Uterus (tissue), 4 donors: ENCODE measurements around the gene PER2. TPM values are rescaled to one million over a fixed set of nuclear protein-coding genes. Genes with fewer than 3 reads are reported as not detected.
"Not testable (repeated sequence)": the region's sequence is repeated elsewhere in the genome, so short reads cannot be mapped to it uniquely, and the experiment has no call there.

ENCODE experiments used
- DNase-seq, 2 donors: peaks; one replicate each; pipeline ENCODE4 v3.0.0-alpha.2; 2019 to 2020
- H3K27ac ChIP-seq, 2 donors: fragments of 200-600 bp; sonication (generic); 1 replicate in 1 of 2; 2 replicates in 1 of 2; pipeline ENCODE4 v1.5.1; 2016 to 2018
- H3K27me3 ChIP-seq, 2 donors: fragments of 200-600 bp; sonication (generic); one replicate each; pipeline ENCODE4 v1.5.1; 2018 to 2019; ENCODE audit warnings: control low read depth in 1 of 2
- H3K36me3 ChIP-seq, 2 donors: fragments of 200-600 bp; sonication (generic); one replicate each; pipeline ENCODE4 v1.5.1; 2019; ENCODE audit warnings: control low read depth in 1 of 2
- H3K4me1 ChIP-seq, 2 donors: fragments of 200-600 bp; sonication (generic); one replicate each; pipeline ENCODE4 v1.5.1; 2018 to 2019; ENCODE audit warnings: control low read depth in 1 of 2
- H3K4me3 ChIP-seq, 2 donors: fragments of 200-600 bp; sonication (generic); 1 replicate in 1 of 2; 2 replicates in 1 of 2; pipeline ENCODE4 v1.5.1; 2018 to 2019; ENCODE audit warnings: mild to moderate bottlenecking in 1 of 2
- H3K9me3 ChIP-seq, 2 donors: fragments of 200-600 bp; sonication (generic); one replicate each; pipeline ENCODE4 v1.5.1; 2019; ENCODE audit warnings: control low read depth in 1 of 2
- POLR2A ChIP-seq, 2 donors: fragments of 450-650 bp; IDR thresholded peaks; one replicate each; pipeline ENCODE4 v1.6.1; 2016; ENCODE audit warnings: antibody characterized with exemption in 2 of 2, mild to moderate bottlenecking in 1 of 2, moderate library complexity in 1 of 2
- intact Hi-C: fragments of 100-400 bp; cut with DNase I; formaldehyde crosslinking; loops from one replicate; pipeline ENCODE4 v1.15.1; 2023; ENCODE audit warnings: low total_unique reads
- total RNA-seq, 4 donors: library from RNA; depleted of rRNA in 3 of 4; stranded (reverse); fragments of >200 nt in 3 of 4; gene quantifications; one replicate each; pipeline versions ENCODE4 v1.1.0 to v1.2.4, GENCODE V29; 2014 to 2023
- TF ChIP-seq, protein P1 (sequence below), 4 experiments: fragments of 200-600 bp in 2 of 4; fragments of 450-650 bp in 2 of 4; sonication (generic) in 2 of 4; IDR thresholded peaks; one replicate each; pipeline ENCODE4 v1.5.1; 2016 to 2019; ENCODE audit warnings: antibody characterized with exemption in 4 of 4, mild to moderate bottlenecking in 2 of 4, moderate library complexity in 1 of 4
- donor health status: DM: yes; HTN: yes; CAD: no.

The PER2 gene
- total RNA-seq, 4 donors from 2014 or later: 2.9 to 40.9 (median 19.9) TPM

DNA sequence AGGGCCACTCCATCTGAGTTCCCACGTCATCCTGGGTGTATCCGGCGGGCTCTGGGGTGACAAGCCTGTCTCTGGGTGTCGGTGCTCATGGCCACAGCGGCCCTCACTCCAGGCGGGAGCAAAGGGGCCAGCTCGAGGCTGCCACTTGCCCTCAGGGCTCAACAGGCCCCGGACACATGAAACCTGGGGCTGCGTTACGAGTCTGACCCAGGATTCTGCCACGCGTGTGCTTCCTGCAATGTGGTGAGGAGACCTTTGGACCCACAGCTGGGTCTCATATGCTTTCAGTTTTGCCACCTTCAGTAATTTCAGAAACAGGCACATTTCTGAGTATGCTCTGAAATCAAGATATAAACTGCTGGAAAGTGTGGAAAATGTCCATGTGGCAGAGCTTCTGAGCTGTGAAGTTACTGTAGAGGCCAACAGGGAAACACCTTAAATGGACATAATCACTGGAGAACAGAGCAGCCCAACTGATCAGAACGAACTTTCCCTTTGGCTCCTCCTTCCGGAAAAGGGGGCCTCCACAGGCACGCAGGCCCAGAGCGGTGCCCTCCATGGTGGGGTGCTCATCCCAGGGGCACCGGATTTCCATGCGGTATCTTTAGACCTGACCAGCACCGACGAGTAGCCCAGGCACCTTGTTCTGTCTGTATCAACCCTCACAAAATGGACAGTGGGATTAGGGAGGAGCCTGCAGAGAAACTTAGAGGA is 14.1 kb downstream of the PER2 start:
- intact Hi-C loops: no loop called here
- H3K4me3 ChIP-seq: no peak overlapping the region
- no peak for TF ChIP-seq POLR2A (IDR thresholded peaks at IDR 0.05)
- TF ChIP-seq, protein P1, sequence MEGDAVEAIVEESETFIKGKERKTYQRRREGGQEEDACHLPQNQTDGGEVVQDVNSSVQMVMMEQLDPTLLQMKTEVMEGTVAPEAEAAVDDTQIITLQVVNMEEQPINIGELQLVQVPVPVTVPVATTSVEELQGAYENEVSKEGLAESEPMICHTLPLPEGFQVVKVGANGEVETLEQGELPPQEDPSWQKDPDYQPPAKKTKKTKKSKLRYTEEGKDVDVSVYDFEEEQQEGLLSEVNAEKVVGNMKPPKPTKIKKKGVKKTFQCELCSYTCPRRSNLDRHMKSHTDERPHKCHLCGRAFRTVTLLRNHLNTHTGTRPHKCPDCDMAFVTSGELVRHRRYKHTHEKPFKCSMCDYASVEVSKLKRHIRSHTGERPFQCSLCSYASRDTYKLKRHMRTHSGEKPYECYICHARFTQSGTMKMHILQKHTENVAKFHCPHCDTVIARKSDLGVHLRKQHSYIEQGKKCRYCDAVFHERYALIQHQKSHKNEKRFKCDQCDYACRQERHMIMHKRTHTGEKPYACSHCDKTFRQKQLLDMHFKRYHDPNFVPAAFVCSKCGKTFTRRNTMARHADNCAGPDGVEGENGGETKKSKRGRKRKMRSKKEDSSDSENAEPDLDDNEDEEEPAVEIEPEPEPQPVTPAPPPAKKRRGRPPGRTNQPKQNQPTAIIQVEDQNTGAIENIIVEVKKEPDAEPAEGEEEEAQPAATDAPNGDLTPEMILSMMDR (IDR thresholded peaks at IDR 0.05): no peak
- DNase-seq: no peak
- no peaks in the 10 kb centered on the region for H3K36me3 ChIP-seq
- no peaks in the 10 kb centered on the region for H3K27me3 ChIP-seq
- H3K4me1 ChIP-seq: no peaks in the 10 kb centered on the region
- no peak overlapping the region for H3K27ac ChIP-seq
- H3K9me3 ChIP-seq: no peaks in the 10 kb centered on the region

DNA sequence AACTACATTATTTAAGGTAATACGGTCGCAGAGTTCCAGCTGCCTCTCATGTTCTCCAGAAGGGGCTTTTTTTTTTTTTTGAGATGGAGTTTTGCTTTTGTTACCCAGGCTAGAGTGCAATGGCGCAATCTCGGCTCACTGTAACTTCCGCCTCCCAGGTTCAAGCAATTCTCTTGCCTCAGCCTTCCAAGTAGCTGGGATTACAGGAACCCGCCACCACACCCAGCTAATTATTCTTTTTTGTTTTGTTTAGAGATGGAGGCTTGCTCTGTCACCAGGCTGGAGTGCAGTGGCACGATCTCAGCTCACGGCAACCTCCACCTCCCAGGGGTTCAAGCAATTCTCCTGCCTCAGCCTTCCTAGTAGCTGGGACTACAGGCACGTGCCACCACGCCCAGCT is 15.0 kb downstream of the PER2 start:
- intact Hi-C loops, H3K27me3 ChIP-seq, H3K4me3 ChIP-seq, H3K4me1 ChIP-seq, H3K27ac ChIP-seq, H3K9me3 ChIP-seq, H3K36me3 ChIP-seq, DNase-seq: not testable (repeated sequence)

- DNase-seq: no peak
- Histone ChIP-seq H3K9me3 (no peaks in the 10 kb centered on the region), H3K27me3 (no peaks in the 10 kb centered on the region), H3K4me1 (no peaks in the 10 kb centered on the region), H3K4me3 (no peak overlapping the region), H3K36me3 (no peaks in the 10 kb centered on the region), H3K27ac (no peak overlapping the region)
- intact Hi-C loops: no loop called here
- TF ChIP-seq POLR2A (IDR thresholded peaks at IDR 0.05): no peak
- TF ChIP-seq, protein P1 (IDR thresholded peaks at IDR 0.05): no peak
Observed at GRCh38 chr2:238272156-238272555, 16.3 kb downstream of the PER2 start.

DNA sequence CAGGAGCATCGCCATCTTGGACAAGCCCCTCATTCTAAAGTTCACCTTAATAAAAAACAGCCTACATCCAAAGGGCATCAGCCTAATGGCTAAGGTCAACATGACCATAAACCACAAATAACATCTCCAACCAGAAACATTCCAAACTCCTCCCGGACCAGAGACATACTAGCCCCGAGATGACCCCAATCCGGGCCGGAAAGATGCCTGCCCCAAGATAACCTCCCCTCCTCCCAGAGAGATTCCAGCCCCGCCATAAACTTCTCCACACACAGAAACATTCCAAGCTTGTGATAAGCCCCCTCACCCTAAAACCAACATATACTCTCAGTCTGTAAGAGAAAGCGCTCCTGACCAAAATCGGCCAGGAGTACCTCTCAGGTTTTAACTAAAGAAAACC is 16.7 kb downstream of the PER2 start:
- H3K4me1 ChIP-seq, H3K36me3 ChIP-seq, intact Hi-C loops, H3K27ac ChIP-seq, H3K4me3 ChIP-seq, DNase-seq, H3K27me3 ChIP-seq, H3K9me3 ChIP-seq: not testable (repeated sequence)

GRCh38 chr2:238271061-238271554 is 17.3 kb downstream of the PER2 start:
- Histone ChIP-seq H3K4me3 (no peak overlapping the region), H3K27ac (no peak overlapping the region), H3K4me1 (no peaks in the 10 kb centered on the region), H3K27me3 (no peaks in the 10 kb centered on the region), H3K36me3 (no peaks in the 10 kb centered on the region), H3K9me3 (no peaks in the 10 kb centered on the region)
- intact Hi-C loops: no loop called here
- DNase-seq: no peak
- no peak for TF ChIP-seq POLR2A (IDR thresholded peaks at IDR 0.05)
- TF ChIP-seq, protein P1 (IDR thresholded peaks at IDR 0.05): no peak

DNA sequence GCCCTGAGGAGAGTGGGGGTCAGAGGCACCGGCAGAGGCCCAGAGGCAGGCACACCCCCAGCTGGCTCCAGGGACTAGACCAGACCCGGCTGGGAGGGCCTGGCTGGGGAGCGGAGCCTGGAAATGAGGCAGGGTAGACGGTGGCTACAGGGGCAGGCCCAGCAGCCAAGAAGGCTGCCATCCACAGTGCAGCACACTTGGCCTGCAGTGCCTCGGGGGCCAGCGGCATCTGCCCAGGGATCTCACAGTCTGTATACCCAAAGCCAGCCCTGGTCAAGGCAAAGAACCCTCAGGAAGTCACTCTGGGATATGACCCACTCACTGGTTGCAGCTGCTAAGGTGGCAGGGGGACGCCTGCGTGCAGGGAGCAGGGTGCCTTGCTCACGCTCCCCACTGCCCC is 17.8 kb downstream of the PER2 start:
- DNase-seq: no peak
- Histone ChIP-seq H3K27ac (no peak overlapping the region), H3K4me3 (no peak overlapping the region), H3K9me3 (no peaks in the 10 kb centered on the region), H3K27me3 (no peaks in the 10 kb centered on the region), H3K4me1 (no peaks in the 10 kb centered on the region), H3K36me3 (no peaks in the 10 kb centered on the region)
- TF ChIP-seq, protein P1 (IDR thresholded peaks at IDR 0.05): no peak
- no peak for TF ChIP-seq POLR2A (IDR thresholded peaks at IDR 0.05)
- intact Hi-C loops: no loop called here
